Ascending aorta (tissue), 2 donors: Measurements from ENCODE around the gene STMN3. TPM values are rescaled to one million over a fixed set of nuclear protein-coding genes. Genes with fewer than 3 reads are reported as not detected.

Experiments used
- DNase-seq, 2 donors: peaks; one replicate each; pipeline ENCODE4 v3.0.0-alpha.2; 2019; ENCODE audit warnings: low spot score in 2 of 2
- H3K27ac ChIP-seq, 2 donors: fragments of 200-600 bp; sonication (generic); one replicate each; pipeline ENCODE4 v1.5.1; 2016 to 2017; ENCODE audit warnings: mild to moderate bottlenecking in 1 of 2
- H3K27me3 ChIP-seq: fragments of 200-600 bp; sonication (generic); one replicate; pipeline ENCODE4 v1.5.1; 2017
- H3K36me3 ChIP-seq, 2 donors: fragments of 200-600 bp; sonication (generic); one replicate each; pipeline ENCODE4 v1.5.1; 2016
- H3K4me1 ChIP-seq, 2 donors: fragments of 200-600 bp; sonication (generic); one replicate each; pipeline ENCODE4 v1.5.1; 2016 to 2017; ENCODE audit warnings: mild to moderate bottlenecking in 1 of 2
- H3K4me3 ChIP-seq, 2 donors: fragments of 200-600 bp; sonication (generic); one replicate each; pipeline ENCODE4 v1.5.1; 2016 to 2017; ENCODE audit warnings: mild to moderate bottlenecking in 1 of 2
- H3K9me3 ChIP-seq, 2 donors: fragments of 200-600 bp; sonication (generic); one replicate each; pipeline ENCODE4 v1.5.1; 2016
- CTCF ChIP-seq, 3 experiments: fragments of 200-600 bp in 2 of 3; fragments of 450-650 bp in 1 of 3; sonication (generic) in 2 of 3; IDR thresholded peaks; one replicate each; pipeline ENCODE4 v1.5.1; 2016 to 2019; ENCODE audit warnings: antibody characterized with exemption in 3 of 3, mild to moderate bottlenecking in 1 of 3, moderate library complexity in 1 of 3
- intact Hi-C: fragments of 100-400 bp; cut with DNase I; formaldehyde crosslinking; loops from one replicate; pipeline ENCODE4 v1.15.1; 2023
- total RNA-seq: library from RNA; depleted of rRNA; stranded (reverse); fragments of >200 nt; gene quantifications from one replicate; pipeline ENCODE4 v1.1.0, GENCODE V29; 2016

STMN3 gene
- total RNA-seq, 1 donor from 2014 or later: 37.0 TPM

GRCh38 chr20:63658749-63659187 is 5.5 kb upstream of the STMN3 start:
- H3K9me3 ChIP-seq: no peaks in the 10 kb centered on the region

DNA sequence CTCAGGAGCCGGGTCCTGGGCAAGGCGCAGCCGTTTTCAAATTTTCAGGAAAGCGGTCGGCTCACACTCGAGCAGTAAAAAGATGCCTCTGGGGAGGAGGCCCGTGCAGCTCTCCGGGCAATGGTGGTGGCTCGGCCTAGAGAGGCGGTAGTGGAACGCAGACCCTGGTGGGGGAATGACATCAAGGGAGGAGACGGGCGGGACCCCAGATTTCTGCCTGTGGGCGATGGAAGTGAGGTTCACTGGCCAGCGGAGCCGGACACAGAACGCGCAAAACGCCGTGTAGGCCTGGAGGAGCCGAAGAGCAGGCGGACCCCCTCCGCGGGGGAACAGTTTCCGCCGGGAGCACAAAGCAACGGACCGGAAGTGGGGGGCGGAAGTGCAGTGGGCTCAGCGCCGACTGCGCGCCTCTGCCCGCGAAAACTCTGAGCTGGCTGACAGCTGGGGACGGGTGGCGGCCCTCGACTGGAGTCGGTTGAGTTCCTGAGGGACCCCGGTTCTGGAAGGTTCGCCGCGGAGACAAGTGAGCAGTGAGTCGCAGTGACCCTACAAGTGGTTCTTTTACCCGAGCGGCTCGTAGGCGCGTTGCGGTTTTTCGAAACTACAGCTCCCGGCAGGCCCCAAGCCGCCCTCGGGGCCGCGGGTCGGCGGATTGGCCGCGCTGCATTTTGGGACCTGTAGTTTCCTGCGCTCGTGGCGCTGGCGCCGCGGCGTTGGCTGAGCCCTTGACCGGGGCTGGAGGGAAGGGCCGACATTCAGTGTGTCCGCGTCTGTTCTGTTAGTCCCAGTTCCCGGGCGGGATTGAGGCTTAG is 4.9 kb upstream of the STMN3 start, which contains the start of gene RTEL1:
Gene RTEL1 (plus strand): TSS at position 376 of the 812 bp plus-strand sequence. CDS start 1,091 bp downstream, outside the sequence.
- peaks cover 13 to 25% of the 10 kb centered on the region in 2 donors for H3K36me3 ChIP-seq
- H3K27ac ChIP-seq: peak within 1 kb of the TSS; percentile 78 to 88
- TF ChIP-seq CTCF (IDR thresholded peaks at IDR 0.05): no peak
- peak; percentile 59 to 96 for DNase-seq
- intact Hi-C loops: loop anchor here (1.0 to 5.0 kb wide), 5 partner anchors 17 to 79 kb away; partner anchors contain the start of genes ARFRP1, GMEB2, LIME1 and SLC2A4RG
- no peaks in the 10 kb centered on the region for H3K9me3 ChIP-seq
- H3K4me1 ChIP-seq: peaks cover 7 to 18% of the 10 kb centered on the region in 2 donors
- H3K4me3 ChIP-seq: peak within 1 kb of the TSS; percentile 67 to 83
- H3K27me3 ChIP-seq: no peaks in the 10 kb centered on the region

More at GRCh38 chr20:63658749-63659187, 5.5 kb upstream of the STMN3 start:
- peak overlapping the region; percentile 78 to 88 for H3K27ac ChIP-seq
- intact Hi-C loops: loop anchor here (1.0 to 5.0 kb wide), 5 partner anchors 18 to 79 kb away; partner anchors contain the start of genes ARFRP1, GMEB2, LIME1 and SLC2A4RG
- no peak for DNase-seq
- H3K4me3 ChIP-seq: peak overlapping the region; percentile 67 to 83
- no peaks in the 10 kb centered on the region for H3K27me3 ChIP-seq
- peaks cover 17 to 31% of the 10 kb centered on the region in 2 donors for H3K36me3 ChIP-seq
- peaks cover 4 to 15% of the 10 kb centered on the region in 2 donors for H3K4me1 ChIP-seq
- no peak for TF ChIP-seq CTCF (IDR thresholded peaks at IDR 0.05)

GRCh38 chr20:63657260-63657936 is 4.2 kb upstream of the STMN3 start:
- intact Hi-C loops: loop anchor here (5.0 kb wide), 1 partner anchor 80 kb away; the partner anchor contains the start of genes LIME1 and SLC2A4RG
- no peak for TF ChIP-seq CTCF (IDR thresholded peaks at IDR 0.05)
- DNase-seq: no peak
- peaks cover 14 to 20% of the 10 kb centered on the region in 2 donors for H3K4me1 ChIP-seq
- H3K9me3 ChIP-seq: no peaks in the 10 kb centered on the region
- H3K4me3 ChIP-seq: peak overlapping the region; percentile 67 to 83
- peak overlapping the region; percentile 78 to 88 for H3K27ac ChIP-seq
- no peaks in the 10 kb centered on the region for H3K27me3 ChIP-seq
- peaks cover 7 to 17% of the 10 kb centered on the region in 2 donors for H3K36me3 ChIP-seq

- no peak for DNase-seq
- Histone ChIP-seq H3K27ac (no peak overlapping the region), H3K36me3 (peaks cover 0 to 9% of the 10 kb centered on the region in 2 donors), H3K9me3 (no peaks in the 10 kb centered on the region), H3K27me3 (no peaks in the 10 kb centered on the region), H3K4me1 (peaks cover 15 to 28% of the 10 kb centered on the region in 2 donors), H3K4me3 (no peak overlapping the region)
- intact Hi-C loops: loop anchor here (5.0 kb wide), 1 partner anchor 81 kb away; the partner anchor contains the start of genes LIME1 and SLC2A4RG
- no peak for TF ChIP-seq CTCF (IDR thresholded peaks at IDR 0.05)
Measured at GRCh38 chr20:63656451-63656850, 3.2 kb upstream of the STMN3 start.

- H3K4me1 ChIP-seq: peaks cover 15 to 28% of the 10 kb centered on the region in 2 donors
- H3K27ac ChIP-seq: no peak overlapping the region
Measured at GRCh38 chr20:63655249-63655648, 2.0 kb upstream of the STMN3 start.

More at GRCh38 chr20:63655249-63655648, 2.0 kb upstream of the STMN3 start:
- Histone ChIP-seq H3K4me3 (no peak overlapping the region), H3K9me3 (no peaks in the 10 kb centered on the region), H3K36me3 (no peaks in the 10 kb centered on the region), H3K27me3 (no peaks in the 10 kb centered on the region)
- TF ChIP-seq CTCF (IDR thresholded peaks at IDR 0.05): no peak
- DNase-seq: no peak
- intact Hi-C loops: loop anchor here (5.0 kb wide), 1 partner anchor 82 kb away; the partner anchor contains the start of genes LIME1 and SLC2A4RG
